Calu3 (cell line): Measurements from ENCODE around the gene HMGA1. TPM values are rescaled to one million over a fixed set of nuclear protein-coding genes. Genes with fewer than 3 reads are reported as not detected.

ENCODE experiments used
- BruUV-seq: library from RNA; stranded (reverse); fragments of 400-500 nt; replicated peaks from 2 replicates; lab custom pipeline; 2021; lab: Mats Ljungman, UMichigan
- CTCF ChIA-PET: fragments of 300-600 bp; sonication (Branson Sonifier 250); formaldehyde crosslinking; loops from one replicate; lab custom pipeline; 2022; ENCODE audit warnings: antibody characterized with exemption; lab: Charles Lee
- DNase-seq: peaks from one replicate; pipeline ENCODE4 v3.0.0; 2022
- H3K27ac Mint-ChIP-seq: one replicate; pipeline ENCODE4 v1.8.0; 2022; ENCODE audit warnings: mixed read lengths; ENCODE audit not compliant: unreplicated experiment
- H3K27me3 Mint-ChIP-seq: one replicate; pipeline ENCODE4 v1.8.0; 2022; ENCODE audit warnings: mixed read lengths; ENCODE audit not compliant: unreplicated experiment
- H3K36me3 Mint-ChIP-seq: one replicate; pipeline ENCODE4 v1.8.0; 2022; ENCODE audit warnings: mild to moderate bottlenecking, moderate library complexity, mixed read lengths; ENCODE audit not compliant: insufficient read depth, unreplicated experiment
- H3K4me1 Mint-ChIP-seq: one replicate; pipeline ENCODE4 v1.8.0; 2022; ENCODE audit warnings: mild to moderate bottlenecking, low read depth, mixed read lengths; ENCODE audit not compliant: unreplicated experiment
- H3K4me3 Mint-ChIP-seq: one replicate; pipeline ENCODE4 v1.8.0; 2022; ENCODE audit warnings: mild to moderate bottlenecking, low read depth, moderate library complexity, mixed read lengths; ENCODE audit not compliant: unreplicated experiment
- H3K9me3 Mint-ChIP-seq: one replicate; pipeline ENCODE4 v1.8.0; 2022; ENCODE audit warnings: low read depth, mixed read lengths; ENCODE audit not compliant: unreplicated experiment
- intact Hi-C: fragments of 100-400 bp; cut with micrococcal nuclease; formaldehyde crosslinking; loops from one replicate; pipeline ENCODE4 v1.10.0; 2022; ENCODE audit not compliant: unreplicated experiment
- microRNA-seq: library from miRNA; unstranded; fragments of <30 nt; microRNA quantifications from one replicate; pipeline ENCODE4 v1.2.0, GENCODE V29; 2022
- total RNA-seq: library from RNA; stranded (reverse); gene quantifications from 2 replicates; pipeline ENCODE4 v1.2.3, GENCODE V29; 2022
- TF ChIP-seq, protein P1 (sequence below): fragments of 200-600 bp; IDR thresholded peaks from one replicate; pipeline ENCODE4 v1.8.0; 2022; ENCODE audit warnings: antibody characterized with exemption; ENCODE audit not compliant: unreplicated experiment

HMGA1 gene
- total RNA-seq, 1 experiment from 2014 or later: 1,138 TPM

DNA sequence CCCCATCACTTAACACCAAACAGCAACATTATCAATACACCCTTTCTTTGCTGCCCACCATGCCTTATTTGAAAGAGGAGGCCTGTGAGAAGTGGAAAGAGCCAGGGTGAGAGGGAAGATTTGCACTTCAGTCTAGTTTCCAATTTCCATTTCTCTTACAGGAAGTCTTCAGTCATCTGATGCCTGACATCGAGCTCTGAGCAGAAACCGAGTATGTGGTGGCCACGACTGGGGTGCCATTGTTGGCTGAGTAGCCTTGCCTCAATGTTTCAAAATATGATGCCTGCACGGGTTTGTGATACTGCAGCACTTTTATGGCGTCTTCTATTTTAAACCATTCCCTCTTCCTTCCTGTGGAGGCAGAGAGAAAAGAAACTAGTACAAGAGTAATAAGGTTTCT is 51.9 kb downstream of the HMGA1 start:
- no peak overlapping the region for H3K27ac Mint-ChIP-seq
- TF ChIP-seq, protein P1, sequence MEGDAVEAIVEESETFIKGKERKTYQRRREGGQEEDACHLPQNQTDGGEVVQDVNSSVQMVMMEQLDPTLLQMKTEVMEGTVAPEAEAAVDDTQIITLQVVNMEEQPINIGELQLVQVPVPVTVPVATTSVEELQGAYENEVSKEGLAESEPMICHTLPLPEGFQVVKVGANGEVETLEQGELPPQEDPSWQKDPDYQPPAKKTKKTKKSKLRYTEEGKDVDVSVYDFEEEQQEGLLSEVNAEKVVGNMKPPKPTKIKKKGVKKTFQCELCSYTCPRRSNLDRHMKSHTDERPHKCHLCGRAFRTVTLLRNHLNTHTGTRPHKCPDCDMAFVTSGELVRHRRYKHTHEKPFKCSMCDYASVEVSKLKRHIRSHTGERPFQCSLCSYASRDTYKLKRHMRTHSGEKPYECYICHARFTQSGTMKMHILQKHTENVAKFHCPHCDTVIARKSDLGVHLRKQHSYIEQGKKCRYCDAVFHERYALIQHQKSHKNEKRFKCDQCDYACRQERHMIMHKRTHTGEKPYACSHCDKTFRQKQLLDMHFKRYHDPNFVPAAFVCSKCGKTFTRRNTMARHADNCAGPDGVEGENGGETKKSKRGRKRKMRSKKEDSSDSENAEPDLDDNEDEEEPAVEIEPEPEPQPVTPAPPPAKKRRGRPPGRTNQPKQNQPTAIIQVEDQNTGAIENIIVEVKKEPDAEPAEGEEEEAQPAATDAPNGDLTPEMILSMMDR: no peak
- intact Hi-C loops: no loop called here
- CTCF ChIA-PET: interaction anchor here (0.5 to 0.6 kb wide), 2 partner anchors 363 to 534 kb away, joined by 3 to 4 read pairs; no protein-coding TSS in a partner anchor
- H3K27me3 Mint-ChIP-seq: no peaks in the 10 kb centered on the region
- no peak for DNase-seq
- BruUV-seq: no TSS peak
- H3K4me3 Mint-ChIP-seq: no peak overlapping the region
- peaks cover 8% of the 10 kb centered on the region for H3K4me1 Mint-ChIP-seq
- no peaks in the 10 kb centered on the region for H3K9me3 Mint-ChIP-seq
- peaks cover 63% of the 10 kb centered on the region for H3K36me3 Mint-ChIP-seq

DNA sequence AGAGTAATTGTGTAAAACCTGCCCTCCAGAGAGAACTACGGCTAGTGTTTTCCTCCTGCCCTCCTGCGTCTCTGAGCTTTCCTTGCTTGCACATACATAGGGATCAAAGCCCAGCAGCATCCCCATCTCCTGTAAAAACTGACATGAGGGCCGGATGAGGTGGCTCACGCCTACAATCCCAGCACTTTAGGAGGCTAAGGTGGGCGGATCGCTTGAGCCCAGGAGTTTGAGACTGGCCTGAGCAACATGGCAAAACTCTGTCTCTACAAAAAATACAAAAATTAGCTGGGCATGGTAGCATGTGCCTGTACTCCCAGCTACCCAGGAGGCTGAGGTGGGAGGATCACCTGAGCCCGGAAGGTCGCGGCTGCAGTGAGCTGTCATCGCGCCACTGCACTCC is 52.5 kb downstream of the HMGA1 start:
- DNase-seq: no peak
- CTCF ChIA-PET: interaction anchor here (0.5 kb wide), 2 partner anchors 15 to 362 kb away, joined by 3 to 4 read pairs; no protein-coding TSS in a partner anchor

DNA sequence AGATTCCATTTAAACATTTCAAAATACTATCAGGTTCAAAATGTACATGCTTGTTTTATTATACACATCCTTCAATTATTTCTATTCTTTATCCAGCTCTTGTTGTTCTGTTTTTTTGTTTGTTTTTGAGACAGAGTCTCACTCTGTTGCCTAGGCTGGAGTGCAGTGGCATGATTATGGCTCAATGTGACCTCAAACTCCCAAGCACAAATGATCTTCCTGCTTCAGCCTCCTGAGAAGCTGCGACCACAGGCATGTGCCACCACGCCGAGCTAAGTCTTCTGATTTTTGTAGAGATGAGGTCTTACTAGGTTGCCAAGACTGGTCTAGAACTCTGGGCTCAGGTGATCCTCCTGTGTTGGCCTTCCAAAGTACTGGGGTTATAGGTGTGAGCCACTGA is 56.3 kb downstream of the HMGA1 start:
- no TSS peak for BruUV-seq
- CTCF ChIA-PET: interaction anchor here (1.0 kb wide), 1 partner anchor 10 kb away, joined by 3 read pairs; no protein-coding TSS in a partner anchor
- TF ChIP-seq, protein P1: no peak
- intact Hi-C loops: no loop called here
- Mint-ChIP-seq H3K27ac (no peak overlapping the region), H3K9me3 (no peaks in the 10 kb centered on the region), H3K4me1 (peaks cover 8% of the 10 kb centered on the region), H3K4me3 (no peak overlapping the region), H3K27me3 (no peaks in the 10 kb centered on the region), H3K36me3 (peaks cover 64% of the 10 kb centered on the region)
- no peak for DNase-seq

More for the DNA sequence above, 52.5 kb downstream of the HMGA1 start:
- no peak overlapping the region for H3K27ac Mint-ChIP-seq
- no peaks in the 10 kb centered on the region for H3K9me3 Mint-ChIP-seq
- peaks cover 8% of the 10 kb centered on the region for H3K4me1 Mint-ChIP-seq
- no peaks in the 10 kb centered on the region for H3K27me3 Mint-ChIP-seq
- peaks cover 64% of the 10 kb centered on the region for H3K36me3 Mint-ChIP-seq
- TF ChIP-seq, protein P1: no peak
- no peak overlapping the region for H3K4me3 Mint-ChIP-seq
- intact Hi-C loops: no loop called here
- no TSS peak for BruUV-seq

DNA sequence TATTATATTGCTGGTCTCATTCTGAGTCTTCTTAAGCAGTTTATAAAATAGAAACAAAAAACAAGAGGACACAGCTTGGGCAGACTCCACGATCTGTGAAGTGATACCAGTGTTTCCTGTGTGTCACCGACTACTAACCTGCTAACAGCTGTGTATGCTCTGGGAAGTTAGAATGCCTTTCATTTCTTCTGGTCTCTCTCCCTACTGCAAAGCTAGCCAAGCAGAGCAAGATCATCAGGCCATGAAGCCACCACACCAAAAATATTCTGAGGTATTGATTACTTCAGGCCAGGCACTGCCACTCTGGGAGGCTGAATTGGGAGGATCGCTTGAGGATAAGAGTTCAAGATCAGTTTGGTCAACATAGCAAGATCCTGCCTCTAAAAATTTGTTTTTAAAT is 59.0 kb downstream of the HMGA1 start:
- Mint-ChIP-seq H3K27me3 (no peaks in the 10 kb centered on the region), H3K4me1 (peaks cover 8% of the 10 kb centered on the region), H3K27ac (no peak overlapping the region), H3K9me3 (no peaks in the 10 kb centered on the region), H3K36me3 (peaks cover 47% of the 10 kb centered on the region), H3K4me3 (no peak overlapping the region)
- BruUV-seq: no TSS peak
- intact Hi-C loops: no loop called here
- no peak for DNase-seq
- TF ChIP-seq, protein P1: no peak
- CTCF ChIA-PET: interaction anchor here (0.7 kb wide), 1 partner anchor 24 kb away, joined by 5 read pairs; no protein-coding TSS in a partner anchor

Small RNA genes within 50 kb of the gene (microRNA-seq; reads per million reads assigned to microRNA genes)
- not detected for gene MIR6835

Other genes starting within 250 kb of the HMGA1 start
- gene GRM4, start 90.8 kb upstream of the HMGA1 start, total RNA-seq: not detected in 2 replicates
- gene SMIM29, start 12.1 kb downstream of the HMGA1 start, total RNA-seq: 59.2 and 68.6 TPM in 2 replicates
- gene NUDT3, start 155.8 kb downstream of the HMGA1 start, total RNA-seq: 43.9 and 48.4 TPM in 2 replicates
- 1,887 and 2,049 TPM in 2 replicates for gene RPS10, start 189.2 kb downstream of the HMGA1 start, total RNA-seq
- 0.26 and 0.69 TPM in 2 replicates for gene PACSIN1, start 229.2 kb downstream of the HMGA1 start, total RNA-seq